ENCODE data around the gene SNPH.

DNA sequence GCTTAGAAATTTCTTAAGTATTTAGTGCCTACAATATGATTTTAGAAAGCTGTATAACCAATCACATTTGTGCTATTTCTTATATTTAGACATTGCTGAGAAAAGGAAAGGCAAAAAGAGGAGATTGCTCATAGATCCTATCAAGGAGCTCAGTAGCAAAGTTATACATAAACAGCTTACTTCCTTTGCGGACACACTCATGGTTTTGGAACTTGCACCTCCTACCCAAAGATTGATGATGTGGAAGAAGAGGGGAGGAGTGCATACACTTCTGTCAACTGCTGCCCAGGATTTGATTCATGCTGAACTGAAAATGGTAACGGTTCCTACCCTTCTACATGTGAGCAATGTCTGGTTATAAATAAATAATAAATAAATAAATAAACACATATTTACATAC, 23.6 kb upstream of the SNPH start:
- TF ChIP-seq POLR2A (IDR thresholded peaks at IDR 0.05) (no peak), EP300 (IDR thresholded peaks at IDR 0.05) (no peak), POLR2AphosphoS5 (IDR thresholded peaks at IDR 0.05) (no peak)
- TF ChIP-seq, protein P1, sequence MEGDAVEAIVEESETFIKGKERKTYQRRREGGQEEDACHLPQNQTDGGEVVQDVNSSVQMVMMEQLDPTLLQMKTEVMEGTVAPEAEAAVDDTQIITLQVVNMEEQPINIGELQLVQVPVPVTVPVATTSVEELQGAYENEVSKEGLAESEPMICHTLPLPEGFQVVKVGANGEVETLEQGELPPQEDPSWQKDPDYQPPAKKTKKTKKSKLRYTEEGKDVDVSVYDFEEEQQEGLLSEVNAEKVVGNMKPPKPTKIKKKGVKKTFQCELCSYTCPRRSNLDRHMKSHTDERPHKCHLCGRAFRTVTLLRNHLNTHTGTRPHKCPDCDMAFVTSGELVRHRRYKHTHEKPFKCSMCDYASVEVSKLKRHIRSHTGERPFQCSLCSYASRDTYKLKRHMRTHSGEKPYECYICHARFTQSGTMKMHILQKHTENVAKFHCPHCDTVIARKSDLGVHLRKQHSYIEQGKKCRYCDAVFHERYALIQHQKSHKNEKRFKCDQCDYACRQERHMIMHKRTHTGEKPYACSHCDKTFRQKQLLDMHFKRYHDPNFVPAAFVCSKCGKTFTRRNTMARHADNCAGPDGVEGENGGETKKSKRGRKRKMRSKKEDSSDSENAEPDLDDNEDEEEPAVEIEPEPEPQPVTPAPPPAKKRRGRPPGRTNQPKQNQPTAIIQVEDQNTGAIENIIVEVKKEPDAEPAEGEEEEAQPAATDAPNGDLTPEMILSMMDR (IDR thresholded peaks at IDR 0.05), result no peak
